Left ventricle myocardium superior (tissue), 1 donor: ENCODE data around the gene RPS13. TPM values are rescaled to one million over a fixed set of nuclear protein-coding genes. Genes with fewer than 3 reads are reported as not detected.
"Not testable (repeated sequence)": the region's sequence is repeated elsewhere in the genome, so short reads cannot be mapped to it uniquely, and the experiment has no call there.

Experiments used
- ATAC-seq: fragments of 200-7000 bp; cut with Tn5 transposase; one replicate; pipeline ENCODE4 v1.9.1; 2020; ENCODE audit warnings: mild to moderate bottlenecking, moderate library complexity
- DNase-seq: peaks from one replicate; pipeline ENCODE4 v3.0.0-alpha.2; 2020
- intact Hi-C: fragments of 100-400 bp; cut with micrococcal nuclease; formaldehyde crosslinking; loops from one replicate; pipeline ENCODE4 v1.11.0; 2022
- total RNA-seq: library from RNA; stranded (reverse); fragmentation: NEBNext Ultra II Directional; extraction: Animal tissue kit (Norgen Biotek cat#: 25700); gene quantifications from one replicate; pipeline ENCODE4 v1.2.1, GENCODE V29; 2021
- donor health status: DM: no; HTN: yes; CAD: no; lungs with severe emphysema.

RPS13 gene
- total RNA-seq, 1 donor from 2014 or later, result 789 TPM

DNA sequence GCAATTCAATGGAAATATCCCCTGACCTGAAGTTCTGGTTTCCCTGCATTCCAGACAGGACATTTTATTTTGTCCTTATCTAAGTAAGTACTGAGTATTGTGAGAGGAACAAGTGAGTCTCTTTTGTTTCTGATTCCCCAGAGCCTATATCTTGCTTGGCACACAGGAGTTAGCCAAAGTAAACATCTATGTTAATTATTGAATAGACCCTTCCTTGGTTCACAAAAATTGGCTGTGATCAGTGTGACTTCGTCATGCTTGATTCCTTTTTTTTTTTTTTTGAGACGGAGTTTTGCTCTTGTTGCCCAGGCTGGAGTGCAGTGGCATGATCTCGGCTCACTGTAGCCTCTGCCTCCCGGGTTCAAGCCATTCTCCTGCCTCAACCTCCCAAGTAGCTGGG, 29.0 kb downstream of the RPS13 start:
- DNase-seq, ATAC-seq, intact Hi-C loops: not testable (repeated sequence)

DNA sequence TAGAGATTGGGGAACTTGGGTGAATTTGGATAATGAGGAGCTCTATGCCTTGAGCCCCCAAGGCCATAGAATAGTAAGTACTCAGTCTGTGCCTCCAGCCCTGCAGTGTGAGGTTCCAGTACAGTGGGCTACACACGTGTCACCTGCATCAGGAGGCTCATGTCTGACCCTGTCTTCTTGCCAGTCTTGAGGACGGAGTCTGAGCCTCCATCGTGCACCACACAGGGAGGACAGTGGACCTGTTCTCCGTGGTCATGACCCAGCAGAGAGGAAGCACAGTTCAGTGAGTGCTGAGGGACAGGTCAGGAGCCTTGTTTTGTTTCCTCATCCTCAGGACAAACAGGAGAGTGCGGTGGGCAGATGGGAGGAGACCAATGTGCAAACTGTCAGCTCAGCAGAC, 30.8 kb downstream of the RPS13 start:
- ATAC-seq, result no peak
- DNase-seq, result no peak
- intact Hi-C loops, result no loop called here

DNA sequence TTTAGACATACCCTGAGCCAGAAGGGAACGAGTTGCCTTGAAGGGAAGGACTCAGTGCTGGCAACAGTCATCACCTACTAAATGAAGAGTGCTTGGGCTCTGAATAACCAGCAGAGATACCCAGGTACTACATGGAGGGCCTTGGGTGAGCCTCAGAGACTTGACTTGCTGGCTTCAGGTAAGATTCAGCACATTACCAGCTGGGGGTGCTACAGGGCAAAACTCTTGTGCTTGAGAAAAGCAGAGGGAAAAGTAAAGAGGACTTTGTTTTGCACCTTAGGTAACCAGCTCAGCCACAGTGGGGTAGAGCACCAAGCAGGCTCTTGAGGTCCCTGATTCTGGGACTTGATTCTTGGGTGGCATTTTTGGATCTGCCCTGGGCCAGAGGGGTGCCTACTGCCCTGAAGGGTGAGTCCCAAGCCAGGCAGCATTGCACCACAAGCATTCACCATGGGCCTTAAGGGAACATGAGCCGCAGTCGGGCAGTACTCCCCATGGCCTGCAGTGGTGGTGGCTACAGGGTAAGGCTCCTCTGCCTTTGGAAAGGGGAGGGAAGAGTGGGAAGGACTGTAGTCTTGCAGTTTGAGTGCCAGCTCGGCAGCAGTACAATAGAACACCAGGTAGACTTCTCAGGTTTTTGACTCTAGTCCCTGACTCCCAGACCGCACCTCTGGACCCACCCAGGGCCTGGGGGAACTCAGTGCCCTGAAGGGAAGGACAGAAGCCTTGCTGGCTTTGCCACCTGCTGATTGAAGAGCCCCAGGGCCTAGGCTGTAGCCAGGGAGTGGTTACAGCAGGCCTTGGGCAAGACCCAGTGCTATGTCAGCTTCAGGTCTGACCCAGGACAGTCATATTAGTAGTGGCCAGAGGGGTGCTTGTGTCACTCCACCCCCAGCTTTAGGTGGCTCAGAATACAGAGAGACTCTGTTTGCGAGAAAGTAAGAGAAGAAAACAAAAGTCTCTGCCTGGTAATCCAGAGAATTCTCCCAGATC, 40.5 kb downstream of the RPS13 start:
- intact Hi-C loops, result no loop called here
- DNase-seq (no peak), ATAC-seq (no peak)

DNA sequence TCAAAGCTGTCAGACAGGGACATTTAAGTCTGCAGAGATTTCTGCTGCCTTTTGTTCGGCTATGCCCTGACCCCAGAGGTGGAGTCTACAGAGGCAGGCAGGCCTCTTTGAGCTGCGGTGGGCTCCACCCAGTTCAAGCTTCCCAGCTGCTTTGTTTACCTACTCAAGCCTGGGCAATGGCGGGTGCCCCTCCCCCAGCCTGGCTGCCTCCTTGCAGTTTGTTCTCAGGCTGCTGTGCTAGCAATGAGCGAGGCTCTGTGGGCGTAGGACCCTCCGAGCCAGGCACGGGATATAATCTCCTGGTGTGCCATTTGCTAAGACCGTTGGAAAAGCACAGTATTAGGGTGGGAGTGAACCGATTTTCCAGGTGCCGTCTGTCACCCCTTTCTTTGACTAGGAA, 43.4 kb downstream of the RPS13 start:
- intact Hi-C loops, result not testable (repeated sequence)

GRCh38 chr11:17026487-17027082, 50.9 kb downstream of the RPS13 start:
- DNase-seq (no peak), ATAC-seq (no peak)
- intact Hi-C loops, result no loop called here

More for the DNA sequence above, 43.4 kb downstream of the RPS13 start:
- not testable (repeated sequence) for DNase-seq, ATAC-seq

GRCh38 chr11:17024924-17025323, 52.5 kb downstream of the RPS13 start:
- DNase-seq, result no peak
- intact Hi-C loops, result no loop called here
- ATAC-seq, result no peak

Other genes starting within 250 kb of the RPS13 start
- gene PLEKHA7, start 63.3 kb downstream of the RPS13 start, total RNA-seq, result 19.2 TPM
- 32.9 TPM for gene PIK3C2A, start 130.3 kb upstream of the RPS13 start, total RNA-seq
- 116 TPM for gene NUCB2, start 199.1 kb upstream of the RPS13 start, total RNA-seq